Astrocyte (in vitro differentiated cells and primary cell): Measurements from ENCODE around the gene COG1. TPM values are rescaled to one million over a fixed set of nuclear protein-coding genes. Genes with fewer than 3 reads are reported as not detected.

Experiments
- DNase-seq: peaks from one replicate; pipeline ENCODE4 v3.0.0-alpha.2; 2010; ENCODE audit warnings: low read depth
- FAIRE-seq: peaks from 2 replicates; lab custom pipeline; 2011; peaks lifted over from hg19 to GRCh38; lab: Jason Lieb, UNC
- H2AFZ ChIP-seq: 2 replicates; pipeline ENCODE4 v1.6.0; 2012; ENCODE audit warnings: low read depth, low read length, inconsistent platforms
- H3K27ac ChIP-seq: 2 replicates; pipeline ENCODE4 v1.5.1; 2011; ENCODE audit warnings: low read depth, low read length, inconsistent platforms
- H3K27me3 ChIP-seq: 2 replicates; pipeline ENCODE4 v1.6.0; 2011; ENCODE audit warnings: low read length, inconsistent platforms; ENCODE audit not compliant: insufficient read depth
- H3K36me3 ChIP-seq: 2 replicates; pipeline ENCODE4 v1.5.1; 2011; ENCODE audit warnings: low read length, inconsistent platforms; ENCODE audit not compliant: insufficient read depth
- H3K4me1 ChIP-seq: 2 replicates; pipeline ENCODE4 v1.5.1; 2011; ENCODE audit warnings: low read length, inconsistent platforms; ENCODE audit not compliant: insufficient read depth
- H3K4me2 ChIP-seq: 2 replicates; pipeline ENCODE4 v1.6.0; 2012; ENCODE audit warnings: low read length, inconsistent platforms
- H3K4me3 ChIP-seq: 2 replicates; pipeline ENCODE4 v1.5.1; 2011; ENCODE audit warnings: low read depth, mild to moderate bottlenecking, low read length, inconsistent platforms; ENCODE audit not compliant: insufficient read depth
- H3K79me2 ChIP-seq: 2 replicates; pipeline ENCODE4 v1.6.0; 2012; ENCODE audit warnings: mild to moderate bottlenecking, low read length, inconsistent platforms; ENCODE audit not compliant: insufficient read depth
- H3K9ac ChIP-seq: 2 replicates; pipeline ENCODE4 v1.6.0; 2012; ENCODE audit warnings: mild to moderate bottlenecking, low read length, inconsistent platforms
- H3K9me3 ChIP-seq: 2 replicates; pipeline ENCODE4 v1.5.1; 2012; ENCODE audit warnings: low read depth, mild to moderate bottlenecking, low read length, inconsistent platforms; ENCODE audit not compliant: insufficient read depth
- H4K20me1 ChIP-seq: 2 replicates; pipeline ENCODE4 v1.6.0; 2012; ENCODE audit warnings: low read length, inconsistent platforms; ENCODE audit not compliant: insufficient read depth
- H3K27ac Mint-ChIP-seq: one replicate; pipeline ENCODE4 v1.8.0; 2021; ENCODE audit warnings: mild to moderate bottlenecking, mixed read lengths; ENCODE audit not compliant: unreplicated experiment
- H3K27me3 Mint-ChIP-seq: one replicate; pipeline ENCODE4 v1.8.0; 2021; ENCODE audit warnings: low read depth, mixed read lengths; ENCODE audit not compliant: unreplicated experiment
- H3K36me3 Mint-ChIP-seq: one replicate; pipeline ENCODE4 v1.8.0; 2021; ENCODE audit warnings: low read depth, mixed read lengths; ENCODE audit not compliant: unreplicated experiment
- H3K4me1 Mint-ChIP-seq: one replicate; pipeline ENCODE4 v1.8.0; 2021; ENCODE audit warnings: low read depth, mixed read lengths; ENCODE audit not compliant: unreplicated experiment
- H3K4me3 Mint-ChIP-seq: one replicate; pipeline ENCODE4 v1.8.0; 2021; ENCODE audit warnings: mild to moderate bottlenecking, moderate library complexity, mixed read lengths; ENCODE audit not compliant: unreplicated experiment
- H3K9me3 Mint-ChIP-seq: one replicate; pipeline ENCODE4 v1.8.0; 2021; ENCODE audit warnings: mild to moderate bottlenecking, mixed read lengths; ENCODE audit not compliant: unreplicated experiment
- EZH2 ChIP-seq: IDR thresholded peaks from 2 replicates; pipeline ENCODE4 v1.6.1; 2012; ENCODE audit warnings: mild to moderate bottlenecking, low read length, inconsistent platforms; ENCODE audit not compliant: insufficient read depth
- total RNA-seq: library from RNA; stranded (reverse); gene quantifications from 2 replicates; pipeline ENCODE4 v1.2.1, GENCODE V29; 2021
- TF ChIP-seq, protein P1 (sequence below): IDR thresholded peaks from 2 replicates; pipeline ENCODE4 v1.5.1; 2011; ENCODE audit warnings: low read depth, mild to moderate bottlenecking, inconsistent platforms, low read length, moderate library complexity; ENCODE audit not compliant: insufficient read depth

Gene COG1
- total RNA-seq, 1 donor from 2014 or later: 34.4 TPM

DNA sequence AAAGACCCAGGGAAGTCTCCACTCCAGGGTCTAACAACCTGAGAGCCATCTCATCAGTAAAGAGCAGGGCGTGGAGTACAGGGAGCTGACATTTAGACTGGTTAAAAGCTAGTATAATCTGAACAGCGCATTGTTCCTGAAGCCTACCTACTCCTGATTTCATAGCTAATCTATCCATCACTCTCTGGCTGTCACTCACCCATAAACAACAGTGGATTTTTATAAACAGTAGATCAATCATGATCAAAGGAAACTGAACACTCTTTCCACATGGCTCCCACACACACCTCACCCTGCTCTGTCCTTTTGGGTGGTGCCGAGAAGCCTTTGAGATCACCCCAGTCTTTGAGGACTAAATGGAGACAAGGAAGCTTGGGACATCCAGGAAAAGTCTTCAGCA, 13.0 kb upstream of the COG1 start:
- no peak overlapping the region for H3K27ac Mint-ChIP-seq
- no peaks in the 10 kb centered on the region for H3K9me3 Mint-ChIP-seq
- Histone ChIP-seq H3K4me3 (no peak overlapping the region), H3K4me1 (no peaks in the 10 kb centered on the region), H3K36me3 (no peaks in the 10 kb centered on the region), H3K9ac (no peak overlapping the region), H3K79me2 (no peaks in the 10 kb centered on the region), H2AFZ (no peak overlapping the region), H3K4me2 (no peak overlapping the region), H3K27me3 (no peaks in the 10 kb centered on the region), H3K27ac (no peak overlapping the region), H4K20me1 (no peaks in the 10 kb centered on the region), H3K9me3 (no peaks in the 10 kb centered on the region)
- TF ChIP-seq, protein P1, sequence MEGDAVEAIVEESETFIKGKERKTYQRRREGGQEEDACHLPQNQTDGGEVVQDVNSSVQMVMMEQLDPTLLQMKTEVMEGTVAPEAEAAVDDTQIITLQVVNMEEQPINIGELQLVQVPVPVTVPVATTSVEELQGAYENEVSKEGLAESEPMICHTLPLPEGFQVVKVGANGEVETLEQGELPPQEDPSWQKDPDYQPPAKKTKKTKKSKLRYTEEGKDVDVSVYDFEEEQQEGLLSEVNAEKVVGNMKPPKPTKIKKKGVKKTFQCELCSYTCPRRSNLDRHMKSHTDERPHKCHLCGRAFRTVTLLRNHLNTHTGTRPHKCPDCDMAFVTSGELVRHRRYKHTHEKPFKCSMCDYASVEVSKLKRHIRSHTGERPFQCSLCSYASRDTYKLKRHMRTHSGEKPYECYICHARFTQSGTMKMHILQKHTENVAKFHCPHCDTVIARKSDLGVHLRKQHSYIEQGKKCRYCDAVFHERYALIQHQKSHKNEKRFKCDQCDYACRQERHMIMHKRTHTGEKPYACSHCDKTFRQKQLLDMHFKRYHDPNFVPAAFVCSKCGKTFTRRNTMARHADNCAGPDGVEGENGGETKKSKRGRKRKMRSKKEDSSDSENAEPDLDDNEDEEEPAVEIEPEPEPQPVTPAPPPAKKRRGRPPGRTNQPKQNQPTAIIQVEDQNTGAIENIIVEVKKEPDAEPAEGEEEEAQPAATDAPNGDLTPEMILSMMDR: no peak
- TF ChIP-seq EZH2: no peak
- no peaks in the 10 kb centered on the region for H3K36me3 Mint-ChIP-seq
- no peak for FAIRE-seq
- no peak overlapping the region for H3K4me3 Mint-ChIP-seq
- H3K4me1 Mint-ChIP-seq: no peaks in the 10 kb centered on the region
- no peak for DNase-seq
- peaks cover 11% of the 10 kb centered on the region for H3K27me3 Mint-ChIP-seq

DNA sequence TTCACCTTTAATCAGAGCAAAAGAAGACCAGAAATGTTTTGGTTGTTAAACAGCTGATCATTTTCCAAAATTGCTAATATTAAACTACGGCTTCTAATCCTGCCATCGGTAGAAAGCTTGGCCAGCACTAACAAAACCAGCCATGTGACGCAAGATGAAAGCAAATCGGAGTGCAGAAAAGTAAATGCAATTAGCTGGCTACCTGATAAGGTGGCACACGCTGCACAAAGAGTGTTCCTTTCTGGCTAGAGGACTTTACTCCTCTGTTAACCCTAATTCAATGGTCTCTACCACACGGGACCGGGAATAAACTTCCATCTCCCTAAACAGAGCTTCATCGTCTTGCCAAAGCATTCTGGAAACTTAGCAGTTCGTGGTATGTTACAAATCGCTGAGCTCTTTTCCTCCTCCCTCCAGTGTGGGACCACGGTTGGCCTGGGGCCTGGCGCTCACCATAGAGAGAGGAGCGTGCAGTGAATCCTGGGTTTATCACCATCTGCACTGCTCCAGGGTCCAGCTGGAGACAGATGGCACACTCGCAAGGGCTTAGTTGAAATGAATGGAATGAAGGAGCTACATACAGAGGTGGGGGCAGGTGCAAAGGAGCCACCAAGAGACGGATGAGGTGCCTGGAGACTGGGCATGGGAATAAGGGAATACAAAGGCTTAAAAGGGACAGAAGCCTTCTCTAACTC, 10.1 kb upstream of the COG1 start:
- Histone ChIP-seq H3K4me2 (no peak overlapping the region), H3K79me2 (no peaks in the 10 kb centered on the region), H3K27me3 (no peaks in the 10 kb centered on the region), H2AFZ (no peak overlapping the region), H3K27ac (no peak overlapping the region), H3K9me3 (no peaks in the 10 kb centered on the region), H3K36me3 (no peaks in the 10 kb centered on the region), H4K20me1 (no peaks in the 10 kb centered on the region), H3K4me1 (no peaks in the 10 kb centered on the region), H3K4me3 (no peak overlapping the region), H3K9ac (no peak overlapping the region)
- no peaks in the 10 kb centered on the region for H3K36me3 Mint-ChIP-seq
- no peak for TF ChIP-seq EZH2
- TF ChIP-seq, protein P1: no peak
- H3K9me3 Mint-ChIP-seq: no peaks in the 10 kb centered on the region
- FAIRE-seq: no peak
- H3K27ac Mint-ChIP-seq: no peak overlapping the region
- no peak overlapping the region for H3K4me3 Mint-ChIP-seq
- no peaks in the 10 kb centered on the region for H3K4me1 Mint-ChIP-seq
- DNase-seq: no peak
- H3K27me3 Mint-ChIP-seq: peaks cover 9% of the 10 kb centered on the region
